Measurements from ENCODE around the gene CDK17. TPM values are rescaled to one million over a fixed set of nuclear protein-coding genes. Genes with fewer than 3 reads are reported as not detected.

The CDK17 gene
- total RNA-seq, 2 experiments from 2014 or later: 28.4 to 29.0 TPM

DNA sequence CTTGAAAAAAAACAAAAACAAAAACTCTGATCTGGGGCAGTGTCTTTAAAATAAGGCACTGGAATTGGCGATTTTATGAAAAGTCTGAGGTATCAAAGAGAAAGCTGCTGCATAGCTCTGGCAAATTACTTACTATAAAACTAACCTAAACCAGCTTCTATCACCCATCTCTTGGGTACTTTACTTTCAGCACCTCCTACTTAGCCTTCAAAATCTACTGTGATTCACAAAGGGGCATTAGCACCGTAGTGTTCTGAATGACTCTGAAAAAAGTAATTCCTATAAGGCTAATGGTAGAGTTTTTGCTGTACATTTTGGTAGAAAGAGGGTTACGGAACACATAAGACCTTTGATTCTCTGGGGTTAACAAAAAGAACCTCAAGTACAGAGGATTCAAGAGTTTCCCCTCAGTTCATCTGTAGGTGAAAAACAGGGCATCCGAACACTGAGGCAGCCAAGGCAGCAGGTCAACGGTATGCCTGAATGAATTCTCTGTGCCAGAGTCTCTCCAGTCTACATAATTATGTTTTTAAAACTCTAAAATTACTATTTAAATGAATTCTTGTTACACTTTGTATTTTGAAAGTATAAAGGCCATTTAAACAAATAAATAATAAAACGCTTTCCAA lies 104.6 kb downstream of the CDK17 start:
- ATAC-seq: peak; percentile 74
- intact Hi-C loops (cut with micrococcal nuclease): loop anchor here (10.0 kb wide), 1 partner anchor 99 kb away; no protein-coding TSS in a partner anchor
- H3K27ac Mint-ChIP-seq: peak overlapping the region; percentile 66
- H3K4me3 Mint-ChIP-seq: no peak overlapping the region
- no peaks in the 10 kb centered on the region for H3K27me3 Mint-ChIP-seq
- peaks cover 17% of the 10 kb centered on the region for H3K4me1 Mint-ChIP-seq (ENCODE audit: low read depth)
- ChIA-PET POLR2A (interaction anchor here (2.0 kb wide), 1 partner anchor 104 kb away, joined by 8 read pairs; the partner anchor contains the start of gene CDK17), CTCF (interaction anchor here (1.0 to 1.6 kb wide), 6 partner anchors 59 to 238 kb away, joined by 3 to 7 read pairs (median 3); partner anchors contain the start of gene CDK17)
- TF ChIP-seq CTCF (IDR thresholded peaks at IDR 0.05): no peak
- peaks cover 33% of the 10 kb centered on the region for H3K36me3 Mint-ChIP-seq (ENCODE audit: low read depth)
- no peaks in the 10 kb centered on the region for H3K9me3 Mint-ChIP-seq
- no peak for DNase-seq

DNA sequence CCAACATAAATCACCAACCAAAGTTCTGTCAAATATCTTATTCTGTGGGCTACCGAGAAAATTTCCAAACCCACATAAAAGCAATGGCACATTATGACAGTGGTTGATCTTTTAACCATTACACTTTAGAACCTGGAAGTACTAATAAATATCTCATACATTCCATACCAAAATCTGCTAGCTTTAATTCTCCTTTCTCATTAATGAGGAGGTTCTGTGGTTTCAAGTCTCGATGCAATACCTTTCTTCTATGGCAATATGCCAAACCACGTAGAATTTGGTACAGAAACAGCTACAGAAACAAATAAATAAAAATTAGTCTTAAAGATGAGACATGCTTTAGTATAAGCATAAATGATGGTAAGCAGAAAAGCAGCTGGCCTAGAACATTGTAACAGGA lies 105.4 kb downstream of the CDK17 start:
- Mint-ChIP-seq H3K4me3 (no peak overlapping the region), H3K27ac (peak overlapping the region; percentile 38), H3K27me3 (no peaks in the 10 kb centered on the region), H3K36me3 (ENCODE audit: low read depth) (peaks cover 30% of the 10 kb centered on the region), H3K9me3 (no peaks in the 10 kb centered on the region), H3K4me1 (ENCODE audit: low read depth) (peaks cover 16% of the 10 kb centered on the region)
- no peak for DNase-seq
- POLR2A ChIA-PET: interaction anchor here (2.0 kb wide), 1 partner anchor 105 kb away, joined by 8 read pairs; the partner anchor contains the start of gene CDK17
- no peak for TF ChIP-seq CTCF (IDR thresholded peaks at IDR 0.05)
- CTCF ChIA-PET: interaction anchor here (1.0 to 1.6 kb wide), 4 partner anchors 58 to 107 kb away, joined by 3 to 7 read pairs (median 4); partner anchors contain the start of gene CDK17
- ATAC-seq: peak; percentile 37
- intact Hi-C loops (cut with micrococcal nuclease): loop anchor here (10.0 kb wide), 1 partner anchor 100 kb away; no protein-coding TSS in a partner anchor

- Mint-ChIP-seq H3K9me3 (no peaks in the 10 kb centered on the region), H3K27me3 (no peaks in the 10 kb centered on the region), H3K36me3 (ENCODE audit: low read depth) (peaks cover 32% of the 10 kb centered on the region), H3K4me1 (ENCODE audit: low read depth) (peaks cover 24% of the 10 kb centered on the region), H3K27ac (no peak overlapping the region), H3K4me3 (no peak overlapping the region)
- ATAC-seq (no peak), DNase-seq (no peak)
- POLR2A ChIA-PET: no interaction called here
- no peak for TF ChIP-seq CTCF (IDR thresholded peaks at IDR 0.05)
- intact Hi-C loops (cut with micrococcal nuclease): loop anchor here (10.0 kb wide), 1 partner anchor 102 kb away; no protein-coding TSS in a partner anchor
- CTCF ChIA-PET: interaction anchor here (0.7 kb wide), 1 partner anchor 27 kb away, joined by 4 read pairs; no protein-coding TSS in a partner anchor
Observed at GRCh38 chr12:96293093-96293492, 107.1 kb downstream of the CDK17 start.

DNA sequence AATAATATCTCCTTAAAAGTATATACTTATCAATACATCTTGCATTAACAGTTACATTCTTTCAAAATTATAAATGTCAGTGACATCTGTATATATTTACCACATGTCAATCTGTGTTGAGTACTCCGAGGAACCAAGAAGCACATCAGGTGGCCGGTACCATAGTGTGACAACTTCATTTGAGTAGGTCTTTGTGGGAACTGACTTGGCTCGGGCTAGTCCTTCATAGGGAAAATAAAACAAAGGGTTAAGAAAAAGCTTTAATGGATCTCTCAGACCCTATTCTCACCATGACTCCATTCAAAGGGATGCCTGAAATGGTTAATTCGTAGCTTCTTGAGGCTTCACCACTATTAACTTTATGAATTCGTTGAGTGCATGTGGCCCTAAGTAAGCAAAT lies 111.2 kb downstream of the CDK17 start:
- CTCF ChIA-PET: interaction anchor here (1.2 kb wide), 1 partner anchor 10 kb away, joined by 4 read pairs; no protein-coding TSS in a partner anchor
- POLR2A ChIA-PET: interaction anchor here (1.1 kb wide), 1 partner anchor 110 kb away, joined by 3 read pairs; no protein-coding TSS in a partner anchor

More for the DNA sequence above, 111.2 kb downstream of the CDK17 start:
- no peak for ATAC-seq
- Mint-ChIP-seq H3K36me3 (ENCODE audit: low read depth) (peaks cover 38% of the 10 kb centered on the region), H3K4me3 (no peak overlapping the region), H3K27me3 (no peaks in the 10 kb centered on the region), H3K9me3 (no peaks in the 10 kb centered on the region), H3K27ac (no peak overlapping the region), H3K4me1 (ENCODE audit: low read depth) (peaks cover 12% of the 10 kb centered on the region)
- no peak for TF ChIP-seq CTCF (IDR thresholded peaks at IDR 0.05)
- DNase-seq: no peak
- intact Hi-C loops (cut with micrococcal nuclease): no loop called here

Data from activated CD8-positive, alpha-beta T cell treated with anti-CD3 and anti-CD28 coated beads for 36 hours (primary cell).